Measurements from ENCODE around the gene RPRD1B.

GRCh38 chr20:38029453-38029852, 4.1 kb upstream of the RPRD1B start:
- TF ChIP-seq CTCF (IDR thresholded peaks at IDR 0.05; ENCODE audit: low read depth, low read length): no peak
- no peak for TF ChIP-seq EZH2phosphoT487 (IDR thresholded peaks at IDR 0.05; ENCODE audit: low read depth)

Data from OCI-LY3 (cell line).